GM23248 (cell line): ENCODE results near the gene AGMO. TPM values are rescaled to one million over a fixed set of nuclear protein-coding genes. Genes with fewer than 3 reads are reported as not detected.

Source experiments
- DNase-seq: peaks from one replicate; pipeline ENCODE4 v3.0.0-alpha.2; 2015
- H2AFZ ChIP-seq: fragments of 200-600 bp; sonication (generic); 2 replicates; pipeline ENCODE4 v1.6.1; 2016; ENCODE audit warnings: antibody characterized with exemption
- H3F3A ChIP-seq: fragments of 200-600 bp; sonication (generic); 2 replicates; pipeline ENCODE4 v1.6.1; 2016; ENCODE audit warnings: mild to moderate bottlenecking, antibody characterized with exemption, mixed run types; ENCODE audit not compliant: insufficient read depth
- H3K27ac ChIP-seq: fragments of 200-600 bp; sonication (generic); 2 replicates; pipeline ENCODE4 v1.5.1; 2016; ENCODE audit warnings: mild to moderate bottlenecking
- H3K27me3 ChIP-seq: fragments of 200-600 bp; sonication (generic); replicated peaks from 2 replicates; pipeline ENCODE4 v1.6.1; 2016; ENCODE audit warnings: mild to moderate bottlenecking; ENCODE audit not compliant: insufficient read depth
- H3K36me3 ChIP-seq: fragments of 200-600 bp; sonication (generic); 2 replicates; pipeline ENCODE4 v1.6.1; 2016; ENCODE audit warnings: low read depth, mild to moderate bottlenecking
- H3K4me1 ChIP-seq: fragments of 200-600 bp; sonication (generic); 2 replicates; pipeline ENCODE4 v1.6.1; 2016; ENCODE audit warnings: mild to moderate bottlenecking; ENCODE audit not compliant: insufficient read depth
- H3K4me2 ChIP-seq: fragments of 200-600 bp; sonication (generic); one replicate; pipeline ENCODE4 v1.6.1; 2016; ENCODE audit warnings: mild to moderate bottlenecking; ENCODE audit not compliant: unreplicated experiment
- H3K4me3 ChIP-seq: fragments of 200-600 bp; sonication (generic); 2 replicates; pipeline ENCODE4 v1.5.1; 2016; ENCODE audit warnings: mild to moderate bottlenecking
- H3K79me2 ChIP-seq: fragments of 200-600 bp; sonication (generic); 2 replicates; pipeline ENCODE4 v1.6.1; 2016; ENCODE audit warnings: mild to moderate bottlenecking; ENCODE audit not compliant: insufficient read depth
- H3K9ac ChIP-seq: fragments of 200-600 bp; sonication (generic); 2 replicates; pipeline ENCODE4 v1.6.1; 2016; ENCODE audit warnings: mild to moderate bottlenecking
- H3K9me2 ChIP-seq: fragments of 200-600 bp; sonication (generic); 2 replicates; pipeline ENCODE4 v1.6.1; 2016; ENCODE audit warnings: mixed run types, mild to moderate bottlenecking, moderate library complexity; ENCODE audit not compliant: insufficient read depth
- H3K9me3 ChIP-seq: fragments of 200-600 bp; sonication (generic); one replicate; pipeline ENCODE4 v1.6.1; 2017; ENCODE audit warnings: low read depth
- H4K20me1 ChIP-seq: fragments of 200-600 bp; sonication (generic); 2 replicates; pipeline ENCODE4 v1.6.0; 2016; ENCODE audit not compliant: insufficient read depth
- EZH2 ChIP-seq: fragments of 200-600 bp; sonication (generic); IDR thresholded peaks from 2 replicates; pipeline ENCODE4 v1.6.1; 2018; ENCODE audit warnings: antibody characterized with exemption, mild to moderate bottlenecking; ENCODE audit not compliant: insufficient read depth, poor library complexity, severe bottlenecking
- EZH2phosphoT487 ChIP-seq: fragments of 200-600 bp; sonication (generic); IDR thresholded peaks from 2 replicates; pipeline ENCODE4 v1.6.1; 2018; ENCODE audit warnings: antibody characterized with exemption, moderate library complexity, mild to moderate bottlenecking, low read depth; ENCODE audit not compliant: insufficient read depth
- WGBS, 2 experiments: methylation state at CpG; one replicate each; pipeline ENCODE4 v1.1.6; 2015 to 2017; ENCODE audit warnings: low lambda C conversion rate in 2 of 2, low coverage in 1 of 2; ENCODE audit errors: missing lambda C conversion rate in 2 of 2; 5-methylcytosine and 5-hydroxymethylcytosine counted together
- in situ Hi-C: fragments of 300-500 bp; cut with MboI; formaldehyde crosslinking; loops from 2 replicates; pipeline ENCODE4 v1.15.0; 2020
- polyA plus RNA-seq: library from polyadenylated mRNA; unstranded; fragments of >200 nt; fragmentation: Nextera tagmentation; extraction: Ambion mirVana; gene quantifications from 2 replicates; pipeline ENCODE4 v1.2.1, GENCODE V29; 2016
- total RNA-seq: library from RNA; depleted of rRNA; stranded (reverse); fragments of >200 nt; shearing (Covaris generic); gene quantifications from 2 replicates; pipeline ENCODE4 v1.2.3, GENCODE V29; 2014

The AGMO gene
- total and polyA plus RNA-seq, 2 experiments from 2014 or later = not detected

- Histone ChIP-seq H3K27me3 (no peaks in the 10 kb centered on the region), H3K9me3 (no peaks in the 10 kb centered on the region), H3K9me2 (no peaks in the 10 kb centered on the region), H2AFZ (no peak overlapping the region), H3K4me2 (no peak overlapping the region), H3K36me3 (no peaks in the 10 kb centered on the region), H3K79me2 (no peaks in the 10 kb centered on the region), H3K4me3 (no peak overlapping the region), H3K9ac (no peak overlapping the region), H3F3A (no peaks in the 10 kb centered on the region), H4K20me1 (no peaks in the 10 kb centered on the region), H3K27ac (no peak overlapping the region), H3K4me1 (no peaks in the 10 kb centered on the region)
- WGBS, 2 experiments = 20 to 34% methylated on average over 2 of the region's 2 CpGs
- no peak for TF ChIP-seq EZH2phosphoT487
- TF ChIP-seq EZH2 = no peak
- in situ Hi-C loops = no loop called here
- DNase-seq = peak; percentile 6
Measured at GRCh38 chr7:15481132-15481531, 80.7 kb downstream of the AGMO start.

GRCh38 chr7:15478401-15478800 lies 83.4 kb downstream of the AGMO start:
- Histone ChIP-seq H3K79me2 (no peaks in the 10 kb centered on the region), H3K4me3 (no peak overlapping the region), H3K4me1 (no peaks in the 10 kb centered on the region), H3K9me2 (no peaks in the 10 kb centered on the region), H3K27ac (no peak overlapping the region), H4K20me1 (no peaks in the 10 kb centered on the region), H2AFZ (no peak overlapping the region), H3K36me3 (no peaks in the 10 kb centered on the region), H3K4me2 (no peak overlapping the region), H3K9me3 (no peaks in the 10 kb centered on the region), H3K9ac (no peak overlapping the region), H3K27me3 (no peaks in the 10 kb centered on the region), H3F3A (no peaks in the 10 kb centered on the region)
- 33 to 34% methylated on average over 4 of the region's 4 CpGs for WGBS, 2 experiments
- in situ Hi-C loops = no loop called here
- no peak for TF ChIP-seq EZH2phosphoT487
- TF ChIP-seq EZH2 = no peak
- no peak for DNase-seq

GRCh38 chr7:15476531-15476918 lies 85.3 kb downstream of the AGMO start:
- H3K36me3 ChIP-seq = no peaks in the 10 kb centered on the region
- WGBS, 2 experiments = 17 to 20% methylated on average over 3 of the region's 3 CpGs
- no peaks in the 10 kb centered on the region for H3K9me3 ChIP-seq
- no peaks in the 10 kb centered on the region for H3F3A ChIP-seq
- no peak overlapping the region for H3K4me3 ChIP-seq
- no peaks in the 10 kb centered on the region for H3K4me1 ChIP-seq
- H3K27me3 ChIP-seq = no peaks in the 10 kb centered on the region
- no peaks in the 10 kb centered on the region for H3K79me2 ChIP-seq
- in situ Hi-C loops = no loop called here
- H3K4me2 ChIP-seq = peak overlapping the region; percentile 7
- no peak overlapping the region for H3K27ac ChIP-seq
- no peak for DNase-seq
- no peaks in the 10 kb centered on the region for H4K20me1 ChIP-seq
- H3K9ac ChIP-seq = no peak overlapping the region
- H3K9me2 ChIP-seq = no peaks in the 10 kb centered on the region
- TF ChIP-seq EZH2 (no peak), EZH2phosphoT487 (no peak)
- 0 out of 2 replicates have a peak overlapping the region, but pooled peaks have one; percentile 18 for H2AFZ ChIP-seq

- Histone ChIP-seq H3K9me2 (no peaks in the 10 kb centered on the region), H3K4me1 (no peaks in the 10 kb centered on the region), H3K27me3 (no peaks in the 10 kb centered on the region), H3K27ac (no peak overlapping the region), H3K9ac (no peak overlapping the region), H3K4me3 (no peak overlapping the region), H2AFZ (0 out of 2 replicates have a peak overlapping the region, but pooled peaks have one; percentile 18), H3K4me2 (peak overlapping the region; percentile 7), H4K20me1 (no peaks in the 10 kb centered on the region), H3K36me3 (no peaks in the 10 kb centered on the region), H3K9me3 (no peaks in the 10 kb centered on the region), H3F3A (no peaks in the 10 kb centered on the region), H3K79me2 (no peaks in the 10 kb centered on the region)
- peak; percentile 6 for DNase-seq
- TF ChIP-seq EZH2 = no peak
- TF ChIP-seq EZH2phosphoT487 = no peak
- in situ Hi-C loops = no loop called here
- WGBS, 2 experiments = 18 to 24% methylated on average over 7 of the region's 7 CpGs
Measured at GRCh38 chr7:15475808-15476530, 85.8 kb downstream of the AGMO start.

GRCh38 chr7:15471669-15471950 lies 90.2 kb downstream of the AGMO start:
- Histone ChIP-seq H2AFZ (no peak overlapping the region), H3K9ac (no peak overlapping the region), H3K36me3 (no peaks in the 10 kb centered on the region), H3K79me2 (no peaks in the 10 kb centered on the region), H3K4me2 (no peak overlapping the region), H3F3A (no peaks in the 10 kb centered on the region), H3K4me3 (no peak overlapping the region), H3K9me2 (no peaks in the 10 kb centered on the region), H3K27me3 (no peaks in the 10 kb centered on the region), H4K20me1 (no peaks in the 10 kb centered on the region), H3K27ac (no peak overlapping the region), H3K9me3 (no peaks in the 10 kb centered on the region), H3K4me1 (no peaks in the 10 kb centered on the region)
- TF ChIP-seq EZH2 (no peak), EZH2phosphoT487 (no peak)
- no peak for DNase-seq
- in situ Hi-C loops = no loop called here
